ENCODE measurements around the gene MYZAP. TPM values are rescaled to one million over a fixed set of nuclear protein-coding genes. Genes with fewer than 3 reads are reported as not detected.

MYZAP gene
- total and polyA plus RNA-seq, 10 of the 15 experiments (the other 5 are each of a cell fraction or from before 2014, with no cell fraction given), result not detected

DNA sequence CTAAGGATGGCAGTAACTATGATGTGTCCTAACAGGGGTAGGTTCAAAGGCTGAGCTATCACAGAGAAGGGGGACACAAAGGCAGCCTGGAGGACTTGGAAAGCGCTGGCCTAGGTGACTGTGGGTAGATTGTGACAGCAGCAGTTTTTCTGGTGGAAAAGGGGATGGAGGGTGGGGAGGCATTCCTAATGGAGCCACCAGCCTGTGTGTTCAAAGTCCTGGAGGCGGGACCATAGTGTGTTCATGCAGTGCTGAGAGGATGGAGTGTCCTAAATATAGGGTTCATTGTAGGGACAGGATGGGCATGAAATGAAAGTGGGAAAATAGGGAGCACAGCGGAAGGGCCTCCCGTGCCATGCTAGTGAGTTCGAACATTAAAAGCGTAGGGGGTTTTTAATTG, 63.3 kb downstream of the MYZAP start:
- Histone ChIP-seq H3K36me3 (ENCODE audit: control insufficient read depth in 2 of 2, insufficient read depth in 2 of 2, low read length in 1 of 2) (no peaks in the 10 kb centered on the region), H4K20me1 (ENCODE audit: control insufficient read depth, insufficient read depth) (no peaks in the 10 kb centered on the region), H3K27me3 (replicated peaks in 1 of 2; ENCODE audit: control insufficient read depth in 2 of 2, insufficient read depth in 2 of 2, low read length in 1 of 2) (no peaks in the 10 kb centered on the region; a peak in 1 of 4 replicates), H3K9me3 (replicated peaks; ENCODE audit: control insufficient read depth, insufficient read depth, low read length) (no peaks in the 10 kb centered on the region), H3K4me1 (ENCODE audit: control insufficient read depth, insufficient read depth, low read length) (no peaks in the 10 kb centered on the region), H3K27ac (ENCODE audit: control insufficient read depth, insufficient read depth) (no peak overlapping the region), H3K79me2 (ENCODE audit: control insufficient read depth, insufficient read depth, low read length) (no peaks in the 10 kb centered on the region), H3K9ac (ENCODE audit: control insufficient read depth, insufficient read depth, low read length) (no peak overlapping the region), H2AFZ (ENCODE audit: control insufficient read depth, low read depth, low read length) (no peak overlapping the region), H3K4me3 (no peak overlapping the region), H3K4me2 (ENCODE audit: control insufficient read depth, insufficient read depth) (no peak overlapping the region)
- WGBS (ENCODE audit: insufficient coverage, insufficient replicate concordance, low lambda C conversion rate, missing lambda C conversion rate), result 45% methylated on average over 6 of the region's 6 CpGs
- ChIA-PET CTCF (interaction anchor here (0.6 to 0.9 kb wide), 4 partner anchors 9 to 206 kb away, joined by 3 to 5 read pairs (median 4); no protein-coding TSS in a partner anchor), RAD21 (ENCODE audit: unreplicated experiment) (no interaction called here), SMC1A (ENCODE audit: uncharacterized antibody, unreplicated experiment) (interaction anchor here (0.9 to 2.4 kb wide), 2 partner anchors 95 to 127 kb away, joined by 3 to 8 read pairs; no protein-coding TSS in a partner anchor), POLR2A (interaction anchor here (0.6 kb wide), 1 partner anchor 1544 kb away, joined by 3 read pairs; no protein-coding TSS in a partner anchor)
- TF ChIP-seq, protein P1, sequence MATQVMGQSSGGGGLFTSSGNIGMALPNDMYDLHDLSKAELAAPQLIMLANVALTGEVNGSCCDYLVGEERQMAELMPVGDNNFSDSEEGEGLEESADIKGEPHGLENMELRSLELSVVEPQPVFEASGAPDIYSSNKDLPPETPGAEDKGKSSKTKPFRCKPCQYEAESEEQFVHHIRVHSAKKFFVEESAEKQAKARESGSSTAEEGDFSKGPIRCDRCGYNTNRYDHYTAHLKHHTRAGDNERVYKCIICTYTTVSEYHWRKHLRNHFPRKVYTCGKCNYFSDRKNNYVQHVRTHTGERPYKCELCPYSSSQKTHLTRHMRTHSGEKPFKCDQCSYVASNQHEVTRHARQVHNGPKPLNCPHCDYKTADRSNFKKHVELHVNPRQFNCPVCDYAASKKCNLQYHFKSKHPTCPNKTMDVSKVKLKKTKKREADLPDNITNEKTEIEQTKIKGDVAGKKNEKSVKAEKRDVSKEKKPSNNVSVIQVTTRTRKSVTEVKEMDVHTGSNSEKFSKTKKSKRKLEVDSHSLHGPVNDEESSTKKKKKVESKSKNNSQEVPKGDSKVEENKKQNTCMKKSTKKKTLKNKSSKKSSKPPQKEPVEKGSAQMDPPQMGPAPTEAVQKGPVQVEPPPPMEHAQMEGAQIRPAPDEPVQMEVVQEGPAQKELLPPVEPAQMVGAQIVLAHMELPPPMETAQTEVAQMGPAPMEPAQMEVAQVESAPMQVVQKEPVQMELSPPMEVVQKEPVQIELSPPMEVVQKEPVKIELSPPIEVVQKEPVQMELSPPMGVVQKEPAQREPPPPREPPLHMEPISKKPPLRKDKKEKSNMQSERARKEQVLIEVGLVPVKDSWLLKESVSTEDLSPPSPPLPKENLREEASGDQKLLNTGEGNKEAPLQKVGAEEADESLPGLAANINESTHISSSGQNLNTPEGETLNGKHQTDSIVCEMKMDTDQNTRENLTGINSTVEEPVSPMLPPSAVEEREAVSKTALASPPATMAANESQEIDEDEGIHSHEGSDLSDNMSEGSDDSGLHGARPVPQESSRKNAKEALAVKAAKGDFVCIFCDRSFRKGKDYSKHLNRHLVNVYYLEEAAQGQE (IDR thresholded peaks at IDR 0.05; ENCODE audit: low read depth, low read length), result no peak
- TF ChIP-seq, protein P2, sequence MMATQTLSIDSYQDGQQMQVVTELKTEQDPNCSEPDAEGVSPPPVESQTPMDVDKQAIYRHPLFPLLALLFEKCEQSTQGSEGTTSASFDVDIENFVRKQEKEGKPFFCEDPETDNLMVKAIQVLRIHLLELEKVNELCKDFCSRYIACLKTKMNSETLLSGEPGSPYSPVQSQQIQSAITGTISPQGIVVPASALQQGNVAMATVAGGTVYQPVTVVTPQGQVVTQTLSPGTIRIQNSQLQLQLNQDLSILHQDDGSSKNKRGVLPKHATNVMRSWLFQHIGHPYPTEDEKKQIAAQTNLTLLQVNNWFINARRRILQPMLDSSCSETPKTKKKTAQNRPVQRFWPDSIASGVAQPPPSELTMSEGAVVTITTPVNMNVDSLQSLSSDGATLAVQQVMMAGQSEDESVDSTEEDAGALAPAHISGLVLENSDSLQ (IDR thresholded peaks at IDR 0.05), result no peak
- ATAC-seq (no peak), FAIRE-seq (no peak), DNase-seq (ENCODE audit: low read depth, low spot score) (no peak)
- in situ Hi-C loops (cut with MboI) (no loop called here), intact Hi-C loops (cut with micrococcal nuclease; ENCODE audit: unreplicated experiment) (no loop called here)
- no TSS peak for BruUV-seq (replicated peaks)

All from GM12878 (cell line).